HepG2 (cell line): ENCODE data around the gene ARAP3. TPM values are rescaled to one million over a fixed set of nuclear protein-coding genes. Genes with fewer than 3 reads are reported as not detected.

Source experiments
- ATAC-seq: fragments of 200-7000 bp; cut with Tn5 transposase; 3 replicates; pipeline ENCODE4 v1.9.1; 2020; ENCODE audit warnings: mild to moderate bottlenecking, moderate library complexity
- BruUV-seq: library from RNA; stranded (reverse); fragments of 400-500 nt; replicated peaks from 2 replicates; lab custom pipeline; 2021; lab: Mats Ljungman, UMichigan
- CTCF ChIA-PET: fragments of 300-600 bp; formaldehyde crosslinking; extraction: SDS; loops from one replicate; lab custom pipeline; 2021; ENCODE audit warnings: low total read pairs, inconsistent platforms, low intra/inter-chr PET ratio; lab: Yijun Ruan, JAX
- POLR2A ChIA-PET: fragments of 350-600 bp; sonication (Branson Sonifier 250); formaldehyde crosslinking; loops from one replicate; lab custom pipeline; 2020; ENCODE audit warnings: antibody characterized with exemption, inconsistent platforms; lab: Yijun Ruan, JAX
- DNase-seq: peaks from one replicate; pipeline ENCODE4 v3.0.0-alpha.2; 2015; ENCODE audit warnings: low spot score
- FAIRE-seq: peaks from 3 replicates; lab custom pipeline; 2011; peaks lifted over from hg19 to GRCh38; lab: Jason Lieb, UNC
- H2AFZ ChIP-seq: one replicate; pipeline ENCODE4 v1.6.1; 2011; ENCODE audit warnings: low read length, inconsistent platforms
- H3K27ac ChIP-seq: fragments of 300-600 bp; 3 replicates; pipeline ENCODE4 v1.8.0; 2011; ENCODE audit warnings: mixed run types, mild to moderate bottlenecking, mixed read lengths, low read length, inconsistent platforms; ENCODE audit not compliant: insufficient read depth; ENCODE audit errors: extremely low read length
- H3K27me3 ChIP-seq, 2 experiments: fragments of 200-600 bp in 1 of 2; 2 replicates in 1 of 2; 3 replicates in 1 of 2; pipeline versions ENCODE4 v1.6.0 to v1.8.0; 2011; ENCODE audit warnings: low read length in 2 of 2, mild to moderate bottlenecking in 2 of 2, moderate library complexity in 2 of 2, inconsistent platforms in 1 of 2; ENCODE audit not compliant: insufficient read depth in 2 of 2, control insufficient read depth in 1 of 2
- H3K36me3 ChIP-seq, 2 experiments: fragments of 200-600 bp in 1 of 2; replicated peaks in 1 of 2; 2 replicates in 1 of 2; 3 replicates in 1 of 2; pipeline versions ENCODE4 v1.5.1 to v1.8.0; 2011; ENCODE audit warnings: low read length in 2 of 2, inconsistent platforms in 1 of 2; ENCODE audit not compliant: insufficient read depth in 2 of 2, control insufficient read depth in 1 of 2
- H3K4me1 ChIP-seq: 2 replicates; pipeline ENCODE4 v1.5.1; 2012; ENCODE audit warnings: low read length, inconsistent platforms; ENCODE audit not compliant: insufficient read depth
- H3K4me2 ChIP-seq: 2 replicates; pipeline ENCODE4 v1.6.0; 2011; ENCODE audit warnings: low read depth, low read length, inconsistent platforms
- H3K4me3 ChIP-seq, 3 experiments: fragments of 200-600 bp in 1 of 3; sonication (generic), shearing (Covaris generic) in 1 of 3; replicated peaks in 1 of 3; 2 replicates each; pipeline ENCODE4 v1.5.1; 2011 to 2016; ENCODE audit warnings: low read length in 3 of 3, inconsistent platforms in 2 of 3, low read depth in 2 of 3, mild to moderate bottlenecking in 2 of 3, control low read depth in 1 of 3, mixed read lengths in 1 of 3; ENCODE audit not compliant: insufficient read depth in 1 of 3
- H3K79me2 ChIP-seq: one replicate; pipeline ENCODE4 v1.6.1; 2011; ENCODE audit warnings: low read length, inconsistent platforms; ENCODE audit not compliant: insufficient read depth
- H3K9ac ChIP-seq: 2 replicates; pipeline ENCODE4 v1.6.0; 2011; ENCODE audit warnings: mild to moderate bottlenecking, low read depth, low read length, inconsistent platforms; ENCODE audit not compliant: insufficient read depth
- H3K9me3 ChIP-seq: 2 replicates; pipeline ENCODE4 v1.5.1; 2012; ENCODE audit warnings: mild to moderate bottlenecking, low read length
- H4K20me1 ChIP-seq: 2 replicates; pipeline ENCODE4 v1.6.0; 2011; ENCODE audit warnings: inconsistent platforms, mild to moderate bottlenecking, low read length, moderate library complexity; ENCODE audit not compliant: insufficient read depth
- ARID4A ChIP-seq: sonication (generic); formaldehyde crosslinking; IDR thresholded peaks from 2 replicates; pipeline ENCODE4 v1.5.0; 2020; ENCODE audit warnings: mild to moderate bottlenecking, missing genetic modification reagents, borderline replicate concordance
- MED13 ChIP-seq: sonication (generic); formaldehyde crosslinking; IDR thresholded peaks from 2 replicates; pipeline ENCODE4 v1.5.0; 2020; ENCODE audit warnings: missing genetic modification reagents
- PHF8 ChIP-seq: sonication (generic); formaldehyde crosslinking; IDR thresholded peaks from 2 replicates; pipeline ENCODE4 v1.5.0; 2020; ENCODE audit warnings: missing genetic modification reagents
- SSRP1 ChIP-seq: IDR thresholded peaks from 2 replicates; pipeline ENCODE4 v1.6.1; 2016; ENCODE audit warnings: control low read depth
- THYN1 ChIP-seq: sonication (generic); formaldehyde crosslinking; IDR thresholded peaks from 2 replicates; pipeline ENCODE4 v1.8.1; 2023; ENCODE audit warnings: low read depth, mild to moderate bottlenecking, moderate library complexity, missing genetic modification reagents, borderline replicate concordance
- TOE1 ChIP-seq: sonication (generic); formaldehyde crosslinking; IDR thresholded peaks from 2 replicates; pipeline ENCODE4 v1.4.0; 2020; ENCODE audit warnings: mild to moderate bottlenecking, missing genetic modification reagents
- ZNF614 ChIP-seq: IDR thresholded peaks from 2 replicates; pipeline ENCODE4 v1.6.1; 2018; ENCODE audit warnings: missing biosample characterization, missing genetic modification reagents, inconsistent platforms, borderline replicate concordance
- ZZZ3 ChIP-seq: sonication (generic); formaldehyde crosslinking; IDR thresholded peaks from 2 replicates; pipeline ENCODE4 v1.4.0; 2020; ENCODE audit warnings: missing genetic modification reagents, mild to moderate bottlenecking, borderline replicate concordance
- WGBS: methylation state at CpG from one replicate; pipeline ENCODE4 v1.1.6; 2017; ENCODE audit warnings: low lambda C conversion rate; 5-methylcytosine and 5-hydroxymethylcytosine counted together
- in situ Hi-C: cut with HindIII; loops from 2 replicates; pipeline ENCODE4 v1.10.0; 2017; ENCODE audit warnings: low pct_unique_long_range_greater_than_20kb; ENCODE audit not compliant: extremely low pct_ligation_motif_present
- intact Hi-C: fragments of 100-400 bp; cut with micrococcal nuclease; formaldehyde crosslinking; loops from one replicate; pipeline ENCODE4 v1.10.0; 2022; ENCODE audit not compliant: unreplicated experiment
- polyA plus RNA-seq, 8 experiments: library from polyadenylated mRNA; depleted of rRNA in 3 of 8; stranded (reverse) in 7 of 8; unstranded in 1 of 8; fragments of >200 nt; fragmentation: Illumina TruSeq in 4 of 8; extraction: Trizol in 4 of 8; gene quantifications; 2 replicates each; pipeline versions ENCODE4 v1.2.1 to v1.2.3, GENCODE V29; 2011 to 2016; ENCODE audit warnings: low read depth in 4 of 8, missing spikeins in 1 of 8, mixed read lengths in 1 of 8; ENCODE audit not compliant: insufficient read depth in 1 of 8
- total RNA-seq, 5 experiments: library from RNA; depleted of rRNA; stranded (reverse); fragments of >200 nt; fragmentation: Illumina TruSeq; extraction: Trizol; gene quantifications; 2 replicates each; pipeline ENCODE4 v1.2.3, GENCODE V29; 2016; ENCODE audit warnings: low read depth in 1 of 5
- TF ChIP-seq, protein P1 (sequence below): sonication (generic); formaldehyde crosslinking; IDR thresholded peaks from 2 replicates; pipeline ENCODE4 v1.4.0; 2020; ENCODE audit warnings: missing genetic modification reagents, mild to moderate bottlenecking, borderline replicate concordance
- TF ChIP-seq, protein P2 (sequence below): sonication (generic); formaldehyde crosslinking; IDR thresholded peaks from 2 replicates; pipeline ENCODE4 v1.4.0; 2020; ENCODE audit warnings: mild to moderate bottlenecking, missing genetic modification reagents

The ARAP3 gene
- total and polyA plus RNA-seq, 2 of the 13 experiments (the other 11 are each of a cell fraction or from before 2014, with no cell fraction given) = 0.25 TPM; not detected in 1

DNA sequence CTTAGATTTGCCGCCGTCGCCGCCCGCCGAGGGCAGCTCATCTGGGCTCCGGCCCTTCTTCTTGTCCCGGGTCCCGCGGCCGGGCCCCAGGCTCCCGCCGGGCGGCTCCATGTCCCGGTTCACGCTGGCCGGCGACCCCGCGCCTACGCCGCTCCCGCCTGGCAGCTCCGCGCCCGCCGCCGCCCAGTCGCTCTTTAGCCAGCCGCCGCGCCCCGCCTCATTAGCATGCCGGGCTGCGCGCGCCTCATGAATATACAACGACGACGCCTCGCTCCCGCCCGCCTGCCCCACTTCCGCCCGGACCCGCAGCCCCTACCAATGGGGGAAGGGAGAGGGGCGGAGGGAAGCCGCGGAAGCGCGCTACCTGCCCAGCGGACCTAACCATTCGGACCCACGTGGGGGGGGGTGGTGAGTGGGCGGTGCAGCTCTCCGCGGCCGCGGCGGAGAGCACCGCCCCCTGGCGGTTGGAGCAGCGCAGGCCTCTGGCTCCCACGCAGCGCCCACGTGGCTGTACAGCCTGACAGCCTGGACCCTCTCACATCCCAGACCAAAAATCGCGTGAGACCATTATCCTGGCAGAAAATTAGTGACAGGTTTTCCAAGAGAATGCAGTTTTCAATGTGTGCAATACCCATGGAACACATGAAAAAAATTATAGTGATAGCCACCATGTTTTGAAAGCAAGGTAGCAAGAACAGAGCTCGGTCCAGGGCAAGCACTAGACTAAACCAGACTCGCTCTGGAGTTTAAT is 63.1 kb downstream of the ARAP3 start, which contains the start of gene DIAPH1 (continued):
- TF ChIP-seq ARID4A (CRISPR knock-in tag) (peak; percentile 91), MED13 (CRISPR knock-in tag) (peak; percentile 82)
- TF ChIP-seq, all 625 proteins: peak for 289

DNA sequence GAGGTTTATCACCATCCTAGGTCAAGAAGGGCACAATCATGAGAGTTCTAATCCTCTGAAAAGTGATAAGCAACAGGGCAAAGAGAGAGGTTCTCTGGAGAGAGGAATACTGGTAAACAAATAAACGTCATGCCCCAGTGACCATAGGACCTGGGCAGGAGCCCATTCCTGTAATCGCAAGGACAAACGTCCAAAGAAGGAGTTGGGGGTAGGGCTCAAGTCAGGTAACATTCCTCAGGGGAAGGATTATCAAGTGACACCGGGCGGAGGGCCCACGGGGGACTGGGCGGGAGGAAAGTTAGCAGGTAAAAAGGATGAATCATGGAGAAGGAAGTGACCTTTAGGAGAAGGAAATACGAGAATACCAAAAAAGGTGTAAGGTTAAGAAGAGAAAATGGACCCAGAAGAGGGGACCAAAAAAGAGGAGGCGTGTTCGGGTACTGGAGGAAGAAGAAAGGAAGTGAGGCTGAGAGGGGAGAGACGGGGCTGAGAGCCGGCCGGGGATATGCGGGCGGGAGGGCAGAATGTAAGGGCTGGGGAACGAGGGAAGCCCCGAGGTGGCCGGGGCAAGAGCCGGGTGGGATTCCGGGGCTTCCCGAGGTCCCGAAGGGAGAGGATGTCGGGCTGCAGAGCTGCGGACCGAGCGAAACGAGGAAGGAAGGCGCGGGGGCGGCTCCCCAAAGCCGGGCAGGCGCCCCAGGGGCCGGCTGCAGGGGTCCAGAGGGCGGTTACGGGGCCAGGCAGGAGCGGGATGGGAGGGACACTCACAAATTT is 63.8 kb downstream of the ARAP3 start:
- Histone ChIP-seq H3K9ac (peak overlapping the region; percentile 83), H3K79me2 (peaks cover 44% of the 10 kb centered on the region), H2AFZ (no peak overlapping the region), H3K9me3 (no peaks in the 10 kb centered on the region), H3K4me3 (peak overlapping the region; percentile 84 to 95 (median 88)), H3K27me3 (no peaks in the 10 kb centered on the region), H3K4me2 (peak overlapping the region; percentile 74), H3K27ac (peak overlapping the region; percentile 87), H3K4me1 (peaks cover 53% of the 10 kb centered on the region), H3K36me3 (peaks cover 6 to 15% of the 10 kb centered on the region in 2 experiments), H4K20me1 (no peaks in the 10 kb centered on the region)
- FAIRE-seq = peak; percentile 75
- WGBS = under 1% methylated on average over 31 of the region's 36 CpGs
- CTCF ChIA-PET = interaction anchor here (0.7 to 3.0 kb wide), 4 partner anchors 19 to 54 kb away, joined by 5 to 67 read pairs (median 6); partner anchors contain the start of genes HDAC3 and RELL2
- in situ Hi-C loops (no loop called here), intact Hi-C loops (no loop called here)
- peak; percentile 62 for ATAC-seq
- POLR2A ChIA-PET = interaction anchor here (0.9 to 3.5 kb wide), 13 partner anchors 9 to 298 kb away, joined by 3 to 53 read pairs (median 6); partner anchors contain the start of genes FCHSD1, HDAC3, RELL2 and TAF7
- BruUV-seq = no TSS peak
- DNase-seq = peak; percentile 63
- TF ChIP-seq, protein P1, sequence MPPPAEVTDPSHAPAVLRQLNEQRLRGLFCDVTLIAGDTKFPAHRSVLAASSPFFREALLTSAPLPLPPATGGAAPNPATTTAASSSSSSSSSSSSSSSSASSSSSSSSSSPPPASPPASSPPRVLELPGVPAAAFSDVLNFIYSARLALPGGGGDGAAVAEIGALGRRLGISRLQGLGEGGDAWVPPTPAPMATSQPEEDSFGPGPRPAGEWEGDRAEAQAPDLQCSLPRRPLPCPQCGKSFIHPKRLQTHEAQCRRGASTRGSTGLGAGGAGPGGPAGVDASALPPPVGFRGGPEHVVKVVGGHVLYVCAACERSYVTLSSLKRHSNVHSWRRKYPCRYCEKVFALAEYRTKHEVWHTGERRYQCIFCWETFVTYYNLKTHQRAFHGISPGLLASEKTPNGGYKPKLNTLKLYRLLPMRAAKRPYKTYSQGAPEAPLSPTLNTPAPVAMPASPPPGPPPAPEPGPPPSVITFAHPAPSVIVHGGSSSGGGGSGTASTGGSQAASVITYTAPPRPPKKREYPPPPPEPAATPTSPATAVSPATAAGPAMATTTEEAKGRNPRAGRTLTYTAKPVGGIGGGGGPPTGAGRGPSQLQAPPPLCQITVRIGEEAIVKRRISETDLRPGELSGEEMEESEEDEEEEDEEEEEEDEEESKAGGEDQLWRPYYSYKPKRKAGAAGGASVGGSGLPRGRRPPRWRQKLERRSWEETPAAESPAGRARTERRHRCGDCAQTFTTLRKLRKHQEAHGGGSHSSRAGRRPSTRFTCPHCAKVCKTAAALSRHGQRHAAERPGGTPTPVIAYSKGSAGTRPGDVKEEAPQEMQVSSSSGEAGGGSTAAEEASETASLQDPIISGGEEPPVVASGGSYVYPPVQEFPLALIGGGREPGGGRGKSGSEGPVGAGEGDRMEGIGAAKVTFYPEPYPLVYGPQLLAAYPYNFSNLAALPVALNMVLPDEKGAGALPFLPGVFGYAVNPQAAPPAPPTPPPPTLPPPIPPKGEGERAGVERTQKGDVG (CRISPR knock-in tag) = no peak
- TF ChIP-seq SSRP1 (no peak), PHF8 (CRISPR knock-in tag) (no peak; the same call in 1 of the 2 replicates), THYN1 (CRISPR knock-in tag) (no peak), TOE1 (CRISPR knock-in tag) (no peak), ZNF614 (CRISPR knock-in tag) (no peak), ZZZ3 (no peak)
- TF ChIP-seq, protein P2, sequence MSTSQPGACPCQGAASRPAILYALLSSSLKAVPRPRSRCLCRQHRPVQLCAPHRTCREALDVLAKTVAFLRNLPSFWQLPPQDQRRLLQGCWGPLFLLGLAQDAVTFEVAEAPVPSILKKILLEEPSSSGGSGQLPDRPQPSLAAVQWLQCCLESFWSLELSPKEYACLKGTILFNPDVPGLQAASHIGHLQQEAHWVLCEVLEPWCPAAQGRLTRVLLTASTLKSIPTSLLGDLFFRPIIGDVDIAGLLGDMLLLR (CRISPR knock-in tag) = no peak
